ENCODE measurements around the gene RASSF3.

RASSF3 gene

DNA sequence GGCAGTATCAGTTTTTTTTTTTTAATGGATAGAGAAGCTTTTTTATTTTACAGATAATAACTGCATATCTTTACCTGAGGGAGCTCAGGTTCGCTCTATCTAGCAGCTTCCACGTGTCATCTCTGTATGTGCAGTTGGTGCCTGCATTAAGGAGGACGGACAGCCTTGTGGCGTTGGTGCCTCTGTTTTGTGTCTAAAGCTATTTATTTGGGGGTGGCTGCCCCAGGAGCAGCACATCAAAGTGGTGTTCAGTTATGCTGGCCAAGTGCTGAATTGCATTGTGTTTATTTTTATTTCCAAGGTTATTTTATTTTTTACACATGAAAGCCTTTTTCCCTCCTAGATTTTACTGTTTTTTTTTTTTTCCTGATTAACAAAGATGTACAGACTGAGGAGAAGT is 59.7 kb downstream of the RASSF3 start:
- ATAC-seq: 0 out of 3 replicates have a peak, but pooled peaks have one; percentile 4

DNA sequence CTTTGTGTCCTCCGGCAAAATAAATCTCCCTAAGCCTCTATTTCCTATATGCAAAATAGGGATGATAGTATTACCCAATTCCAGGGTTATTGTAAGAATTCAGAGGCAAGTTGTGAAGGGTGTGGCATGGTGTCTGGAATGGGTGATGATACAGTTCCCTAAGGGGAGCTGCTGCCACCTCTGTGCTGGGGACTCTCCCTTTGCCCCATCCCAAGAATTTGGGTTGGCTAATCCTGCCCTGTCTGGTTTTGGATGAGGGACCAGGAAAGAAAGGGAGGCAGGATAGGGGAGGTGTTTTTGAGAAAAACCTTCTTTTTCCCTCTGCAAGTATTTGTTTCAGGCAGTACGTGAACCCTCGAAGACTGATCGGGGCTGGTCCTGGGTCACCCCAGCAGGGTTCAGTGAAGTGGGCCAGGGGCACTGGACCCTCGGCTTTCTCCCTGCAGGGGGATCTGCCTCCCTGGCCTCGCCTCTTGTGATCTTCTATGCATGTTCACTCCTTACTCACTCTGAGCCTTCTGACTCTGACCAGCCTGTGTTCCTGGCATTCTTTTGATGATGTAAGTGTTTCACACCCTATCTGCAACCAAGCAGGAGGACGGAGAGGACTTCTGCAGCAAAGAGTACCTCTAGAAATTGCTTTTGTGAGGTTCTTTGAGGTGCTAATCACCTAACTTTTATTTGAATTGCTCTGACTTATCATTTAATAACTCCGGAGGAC is 60.8 kb downstream of the RASSF3 start:
- TF ChIP-seq ZFP30 (CRISPR knock-in tag; IDR thresholded peaks at IDR 0.05) (no peak), RARB (CRISPR knock-in tag; IDR thresholded peaks at IDR 0.05) (no peak), SNAI2 (CRISPR knock-in tag; IDR thresholded peaks at IDR 0.05) (no peak), ZNF70 (CRISPR knock-in tag; IDR thresholded peaks at IDR 0.05) (peak; percentile 48; the same call in 1 of the 2 replicates)
- TF ChIP-seq, protein P1, sequence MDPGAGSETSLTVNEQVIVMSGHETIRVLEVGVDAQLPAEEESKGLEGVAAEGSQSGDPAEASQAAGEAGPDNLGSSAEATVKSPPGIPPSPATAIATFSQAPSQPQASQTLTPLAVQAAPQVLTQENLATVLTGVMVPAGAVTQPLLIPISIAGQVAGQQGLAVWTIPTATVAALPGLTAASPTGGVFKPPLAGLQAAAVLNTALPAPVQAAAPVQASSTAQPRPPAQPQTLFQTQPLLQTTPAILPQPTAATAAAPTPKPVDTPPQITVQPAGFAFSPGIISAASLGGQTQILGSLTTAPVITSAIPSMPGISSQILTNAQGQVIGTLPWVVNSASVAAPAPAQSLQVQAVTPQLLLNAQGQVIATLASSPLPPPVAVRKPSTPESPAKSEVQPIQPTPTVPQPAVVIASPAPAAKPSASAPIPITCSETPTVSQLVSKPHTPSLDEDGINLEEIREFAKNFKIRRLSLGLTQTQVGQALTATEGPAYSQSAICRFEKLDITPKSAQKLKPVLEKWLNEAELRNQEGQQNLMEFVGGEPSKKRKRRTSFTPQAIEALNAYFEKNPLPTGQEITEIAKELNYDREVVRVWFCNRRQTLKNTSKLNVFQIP (CRISPR knock-in tag; IDR thresholded peaks at IDR 0.05; ENCODE audit: borderline replicate concordance, low read depth): no peak
- TF ChIP-seq, protein P2, sequence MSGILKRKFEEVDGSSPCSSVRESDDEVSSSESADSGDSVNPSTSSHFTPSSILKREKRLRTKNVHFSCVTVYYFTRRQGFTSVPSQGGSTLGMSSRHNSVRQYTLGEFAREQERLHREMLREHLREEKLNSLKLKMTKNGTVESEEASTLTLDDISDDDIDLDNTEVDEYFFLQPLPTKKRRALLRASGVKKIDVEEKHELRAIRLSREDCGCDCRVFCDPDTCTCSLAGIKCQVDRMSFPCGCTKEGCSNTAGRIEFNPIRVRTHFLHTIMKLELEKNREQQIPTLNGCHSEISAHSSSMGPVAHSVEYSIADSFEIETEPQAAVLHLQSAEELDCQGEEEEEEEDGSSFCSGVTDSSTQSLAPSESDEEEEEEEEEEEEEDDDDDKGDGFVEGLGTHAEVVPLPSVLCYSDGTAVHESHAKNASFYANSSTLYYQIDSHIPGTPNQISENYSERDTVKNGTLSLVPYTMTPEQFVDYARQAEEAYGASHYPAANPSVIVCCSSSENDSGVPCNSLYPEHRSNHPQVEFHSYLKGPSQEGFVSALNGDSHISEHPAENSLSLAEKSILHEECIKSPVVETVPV (CRISPR knock-in tag; IDR thresholded peaks at IDR 0.05): no peak
- peak; percentile 34 for ATAC-seq

More for the DNA sequence above, 59.7 kb downstream of the RASSF3 start:
- TF ChIP-seq ARNTL (CRISPR knock-in tag; IDR thresholded peaks at IDR 0.05; ENCODE audit: borderline replicate concordance, low read depth): no peak
- no peak for TF ChIP-seq CSDC2 (CRISPR knock-in tag; IDR thresholded peaks at IDR 0.05)
- TF ChIP-seq OSR1 (CRISPR knock-in tag; IDR thresholded peaks at IDR 0.05): no peak
- TF ChIP-seq ZNF565 (CRISPR knock-in tag; conservative IDR thresholded peaks at IDR 0.05; ENCODE audit: low read depth): no peak
- no peak for TF ChIP-seq TCF4 (CRISPR knock-in tag; IDR thresholded peaks at IDR 0.05; ENCODE audit: borderline replicate concordance)
- no peak for TF ChIP-seq PPARA (CRISPR knock-in tag; IDR thresholded peaks at IDR 0.05; ENCODE audit: borderline replicate concordance)
- TF ChIP-seq BACH2 (CRISPR knock-in tag; IDR thresholded peaks at IDR 0.05; ENCODE audit: borderline replicate concordance): no peak
- TF ChIP-seq, protein P3, sequence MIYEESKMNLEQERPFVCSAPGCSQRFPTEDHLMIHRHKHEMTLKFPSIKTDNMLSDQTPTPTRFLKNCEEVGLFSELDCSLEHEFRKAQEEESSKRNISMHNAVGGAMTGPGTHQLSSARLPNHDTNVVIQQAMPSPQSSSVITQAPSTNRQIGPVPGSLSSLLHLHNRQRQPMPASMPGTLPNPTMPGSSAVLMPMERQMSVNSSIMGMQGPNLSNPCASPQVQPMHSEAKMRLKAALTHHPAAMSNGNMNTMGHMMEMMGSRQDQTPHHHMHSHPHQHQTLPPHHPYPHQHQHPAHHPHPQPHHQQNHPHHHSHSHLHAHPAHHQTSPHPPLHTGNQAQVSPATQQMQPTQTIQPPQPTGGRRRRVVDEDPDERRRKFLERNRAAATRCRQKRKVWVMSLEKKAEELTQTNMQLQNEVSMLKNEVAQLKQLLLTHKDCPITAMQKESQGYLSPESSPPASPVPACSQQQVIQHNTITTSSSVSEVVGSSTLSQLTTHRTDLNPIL (CRISPR knock-in tag; IDR thresholded peaks at IDR 0.05; ENCODE audit: low read depth): no peak
- TF ChIP-seq ESRRG (CRISPR knock-in tag; IDR thresholded peaks at IDR 0.05): no peak

DNA sequence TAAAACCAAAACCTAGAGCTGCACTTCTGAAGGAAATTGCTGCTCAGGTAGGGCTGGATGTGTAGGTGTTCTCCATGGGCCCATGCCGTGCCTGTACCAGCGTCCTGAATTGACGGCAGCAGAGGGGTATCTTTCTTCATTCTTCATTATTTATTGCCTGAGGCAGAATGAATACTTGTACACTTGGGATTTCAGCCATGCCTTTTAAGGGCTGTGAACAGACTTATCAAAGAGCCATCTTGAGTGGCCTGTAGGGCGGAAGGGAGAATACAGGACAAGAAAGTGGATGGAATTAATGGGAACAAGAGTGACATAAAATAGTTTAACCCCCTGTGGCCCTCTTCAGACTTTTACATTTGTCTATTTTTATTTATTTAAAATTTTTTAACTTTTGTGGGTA is 61.4 kb downstream of the RASSF3 start:
- ATAC-seq: no peak
- TF ChIP-seq, protein P4, sequence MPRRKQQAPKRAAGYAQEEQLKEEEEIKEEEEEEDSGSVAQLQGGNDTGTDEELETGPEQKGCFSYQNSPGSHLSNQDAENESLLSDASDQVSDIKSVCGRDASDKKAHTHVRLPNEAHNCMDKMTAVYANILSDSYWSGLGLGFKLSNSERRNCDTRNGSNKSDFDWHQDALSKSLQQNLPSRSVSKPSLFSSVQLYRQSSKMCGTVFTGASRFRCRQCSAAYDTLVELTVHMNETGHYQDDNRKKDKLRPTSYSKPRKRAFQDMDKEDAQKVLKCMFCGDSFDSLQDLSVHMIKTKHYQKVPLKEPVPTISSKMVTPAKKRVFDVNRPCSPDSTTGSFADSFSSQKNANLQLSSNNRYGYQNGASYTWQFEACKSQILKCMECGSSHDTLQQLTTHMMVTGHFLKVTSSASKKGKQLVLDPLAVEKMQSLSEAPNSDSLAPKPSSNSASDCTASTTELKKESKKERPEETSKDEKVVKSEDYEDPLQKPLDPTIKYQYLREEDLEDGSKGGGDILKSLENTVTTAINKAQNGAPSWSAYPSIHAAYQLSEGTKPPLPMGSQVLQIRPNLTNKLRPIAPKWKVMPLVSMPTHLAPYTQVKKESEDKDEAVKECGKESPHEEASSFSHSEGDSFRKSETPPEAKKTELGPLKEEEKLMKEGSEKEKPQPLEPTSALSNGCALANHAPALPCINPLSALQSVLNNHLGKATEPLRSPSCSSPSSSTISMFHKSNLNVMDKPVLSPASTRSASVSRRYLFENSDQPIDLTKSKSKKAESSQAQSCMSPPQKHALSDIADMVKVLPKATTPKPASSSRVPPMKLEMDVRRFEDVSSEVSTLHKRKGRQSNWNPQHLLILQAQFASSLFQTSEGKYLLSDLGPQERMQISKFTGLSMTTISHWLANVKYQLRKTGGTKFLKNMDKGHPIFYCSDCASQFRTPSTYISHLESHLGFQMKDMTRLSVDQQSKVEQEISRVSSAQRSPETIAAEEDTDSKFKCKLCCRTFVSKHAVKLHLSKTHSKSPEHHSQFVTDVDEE (CRISPR knock-in tag; IDR thresholded peaks at IDR 0.05): no peak
- no peak for TF ChIP-seq ZNF70 (CRISPR knock-in tag; IDR thresholded peaks at IDR 0.05)
- no peak for TF ChIP-seq RARB (CRISPR knock-in tag; IDR thresholded peaks at IDR 0.05)
- TF ChIP-seq, protein P2 (CRISPR knock-in tag; IDR thresholded peaks at IDR 0.05): no peak
- TF ChIP-seq, protein P3 (CRISPR knock-in tag; IDR thresholded peaks at IDR 0.05; ENCODE audit: low read depth): no peak
- no peak for TF ChIP-seq BACH2 (CRISPR knock-in tag; IDR thresholded peaks at IDR 0.05; ENCODE audit: borderline replicate concordance)
- no peak for TF ChIP-seq OSR1 (CRISPR knock-in tag; IDR thresholded peaks at IDR 0.05)
- no peak for TF ChIP-seq ZFP30 (CRISPR knock-in tag; IDR thresholded peaks at IDR 0.05)
- no peak for TF ChIP-seq ESRRG (CRISPR knock-in tag; IDR thresholded peaks at IDR 0.05)
- no peak for TF ChIP-seq GLIS3 (CRISPR knock-in tag; IDR thresholded peaks at IDR 0.05)
- no peak for TF ChIP-seq ZC3H10 (CRISPR knock-in tag; IDR thresholded peaks at IDR 0.05)
- TF ChIP-seq, protein P1 (CRISPR knock-in tag; IDR thresholded peaks at IDR 0.05; ENCODE audit: borderline replicate concordance, low read depth): no peak
- no peak for TF ChIP-seq PPARA (CRISPR knock-in tag; IDR thresholded peaks at IDR 0.05; ENCODE audit: borderline replicate concordance)
- TF ChIP-seq SNAI2 (CRISPR knock-in tag; IDR thresholded peaks at IDR 0.05): no peak
- no peak for TF ChIP-seq TOX (CRISPR knock-in tag; IDR thresholded peaks at IDR 0.05; ENCODE audit: borderline replicate concordance)
- TF ChIP-seq ZNF8 (CRISPR knock-in tag; IDR thresholded peaks at IDR 0.05): no peak

All from SK-N-SH treated with all-trans-retinoic acid at 6 μM for 48 hours (cell line).